ENCODE data around the gene PRM1.

DNA sequence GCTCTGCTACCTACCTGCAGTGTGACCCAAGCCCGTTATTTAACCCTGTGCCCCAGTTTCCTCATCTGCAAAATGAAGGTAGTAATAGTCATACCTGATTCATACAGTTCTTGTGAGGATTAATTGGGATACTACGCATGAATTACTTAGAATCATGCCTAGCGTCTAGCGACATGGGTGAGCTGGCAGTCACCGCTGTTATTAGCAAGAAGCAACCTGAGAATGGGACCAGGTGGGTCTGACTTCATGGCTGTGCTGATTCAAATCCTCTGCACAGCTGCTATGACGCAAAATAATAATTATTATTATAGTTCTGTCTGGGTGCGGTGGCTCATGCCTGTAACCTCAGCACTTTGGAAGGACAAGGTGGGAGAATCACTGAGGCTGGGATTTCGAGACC, 33.0 kb downstream of the PRM1 start:
- no peak for TF ChIP-seq TARDBP (IDR thresholded peaks at IDR 0.05)
- no peak for TF ChIP-seq FOXM1 (IDR thresholded peaks at IDR 0.05; ENCODE audit: borderline replicate concordance)
